SKM-1 treated with dmso at 0.1 percent for 144 hours (cell line): ENCODE measurements around the gene GSTT2.
"Not testable (repeated sequence)": the region's sequence is repeated elsewhere in the genome, so short reads cannot be mapped to it uniquely, and the experiment has no call there.

Experiments used
- DNase-seq: peaks from one replicate; lab custom pipeline; 2025; ENCODE audit not compliant: unreplicated experiment; lab: John Stamatoyannopoulos, UW

GSTT2 gene

DNA sequence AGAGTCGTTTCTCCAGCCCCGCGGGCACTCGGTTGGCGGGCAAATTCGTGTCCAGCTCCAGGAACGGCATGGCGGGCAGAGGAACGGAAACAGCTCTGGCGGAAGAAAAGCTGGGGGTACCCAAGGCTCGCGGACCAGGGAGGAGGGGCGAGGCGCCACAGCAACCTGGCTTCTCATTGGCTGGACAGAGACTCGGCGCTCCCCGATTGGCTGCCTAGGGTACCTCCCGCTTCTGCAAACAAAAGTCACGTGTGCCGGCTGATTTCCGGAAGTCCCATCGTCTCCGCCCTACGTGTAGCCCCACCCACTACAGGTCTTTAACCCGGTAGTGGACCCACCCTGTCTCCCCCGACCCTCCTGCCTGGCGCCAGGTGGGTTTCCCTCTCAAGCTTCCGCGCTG is 5.6 kb upstream of the GSTT2 start, which contains the start of gene DDT:
TSS of gene DDT (minus strand) at position 97 of the 400 bp plus-strand sequence. CDS start at position 70, 27 bp downstream.
- not testable (repeated sequence) for DNase-seq

DNA sequence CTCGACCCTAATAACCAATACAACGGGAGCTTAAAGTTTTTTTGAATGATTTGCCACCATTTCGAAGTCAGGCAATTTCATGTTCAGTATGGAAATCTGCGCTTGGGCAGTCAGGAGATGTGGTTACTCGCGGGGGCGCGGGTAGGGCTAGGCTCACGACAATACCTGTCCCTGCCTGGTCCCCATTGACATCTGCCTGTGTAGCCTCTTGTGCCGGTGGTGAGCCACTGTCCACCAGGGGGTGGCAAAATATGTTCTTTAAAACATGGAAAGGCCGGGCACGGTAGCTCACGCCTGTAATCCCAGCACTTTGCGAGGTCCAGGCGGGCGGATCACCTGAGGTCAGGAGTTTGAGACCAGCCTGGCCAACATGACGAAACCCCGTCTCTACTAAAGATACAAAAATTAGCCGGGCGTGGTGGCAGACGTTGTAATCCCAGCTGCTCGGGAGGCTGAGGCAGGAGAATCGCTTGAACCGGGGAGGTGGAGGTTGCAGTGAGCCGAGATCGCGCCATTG is 5.0 kb upstream of the GSTT2 start:
- DNase-seq = not testable (repeated sequence)

DNA sequence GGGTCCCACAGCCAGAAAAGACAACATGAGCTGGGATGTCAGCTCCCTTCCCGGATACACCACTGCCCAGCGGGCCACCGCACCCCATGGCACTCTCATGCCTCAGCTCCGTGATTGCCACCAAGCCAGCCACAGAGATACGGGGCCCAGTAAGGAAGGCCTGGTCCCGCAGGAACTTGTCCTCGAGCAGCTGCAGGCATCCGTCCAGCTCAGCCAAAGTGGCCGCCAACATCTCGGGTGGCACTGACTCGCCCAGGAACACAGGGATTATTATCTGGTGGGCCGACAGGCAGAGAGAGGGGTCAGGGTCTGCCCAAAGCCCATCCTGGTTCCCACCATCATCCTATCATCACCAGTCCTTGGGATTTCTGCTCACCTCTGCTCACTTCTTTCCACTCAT is 2.6 kb upstream of the GSTT2 start:
- DNase-seq = not testable (repeated sequence)

DNA sequence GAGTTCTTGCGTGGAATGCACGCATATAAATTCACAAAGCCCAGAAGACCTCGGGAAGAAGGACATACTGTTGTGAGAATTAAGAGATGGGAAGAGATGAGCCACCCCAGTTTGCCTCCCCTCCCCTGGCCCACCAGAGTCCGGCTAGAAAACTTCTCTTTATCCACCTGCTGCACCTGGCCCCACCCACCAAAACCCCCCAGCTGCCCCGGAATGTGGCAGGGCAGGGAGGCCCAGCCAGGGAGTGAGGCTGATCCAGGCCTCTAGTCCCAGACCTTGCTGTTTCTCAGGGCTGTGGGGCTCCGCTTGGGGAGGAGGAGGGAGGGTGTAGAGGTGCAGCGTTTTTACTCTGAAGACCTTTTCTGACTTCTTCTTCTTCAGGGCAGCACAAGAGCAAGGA is 633 bp downstream of the GSTT2 start:
- not testable (repeated sequence) for DNase-seq

DNA sequence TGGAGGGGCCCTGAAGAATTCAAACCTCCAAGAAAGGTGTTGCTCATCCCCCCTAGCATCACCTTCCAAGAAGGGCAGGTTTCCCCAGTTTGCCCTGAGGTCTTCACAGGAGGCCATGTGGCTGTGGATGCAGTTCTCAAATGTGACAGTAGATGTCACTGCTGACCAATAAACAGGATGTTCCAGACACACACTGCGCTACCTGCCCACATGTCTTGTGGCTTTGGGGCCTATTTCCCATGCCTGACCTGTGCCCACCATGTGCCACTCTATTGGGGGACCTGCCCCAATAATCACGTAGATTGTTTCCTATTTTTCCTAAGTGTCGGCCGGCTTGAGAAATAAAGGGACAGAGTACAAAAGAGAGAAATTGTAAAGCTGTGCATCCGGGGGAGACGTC is 4.5 kb downstream of the GSTT2 start:
- DNase-seq = no peak

DNA sequence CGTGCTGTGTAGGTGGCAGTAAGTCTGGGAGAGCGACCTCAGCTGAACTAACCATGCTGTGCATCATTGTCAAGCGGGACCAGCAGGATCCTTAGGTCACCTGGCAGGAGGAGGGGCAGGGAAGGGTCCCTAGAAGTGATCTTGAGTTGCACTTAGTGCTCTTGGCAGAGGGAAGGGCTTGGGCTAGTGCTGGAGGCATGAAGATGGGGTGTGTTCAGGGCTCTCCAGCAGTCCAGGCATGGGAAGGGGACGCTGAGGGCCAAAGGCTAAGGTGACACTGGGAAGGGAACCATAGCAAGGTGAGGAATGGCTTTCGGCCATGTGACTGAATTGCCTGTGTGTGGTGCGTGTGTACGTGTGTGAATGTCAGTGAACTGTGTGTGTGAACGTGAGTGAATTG is 6.2 kb downstream of the GSTT2 start:
- not testable (repeated sequence) for DNase-seq

DNA sequence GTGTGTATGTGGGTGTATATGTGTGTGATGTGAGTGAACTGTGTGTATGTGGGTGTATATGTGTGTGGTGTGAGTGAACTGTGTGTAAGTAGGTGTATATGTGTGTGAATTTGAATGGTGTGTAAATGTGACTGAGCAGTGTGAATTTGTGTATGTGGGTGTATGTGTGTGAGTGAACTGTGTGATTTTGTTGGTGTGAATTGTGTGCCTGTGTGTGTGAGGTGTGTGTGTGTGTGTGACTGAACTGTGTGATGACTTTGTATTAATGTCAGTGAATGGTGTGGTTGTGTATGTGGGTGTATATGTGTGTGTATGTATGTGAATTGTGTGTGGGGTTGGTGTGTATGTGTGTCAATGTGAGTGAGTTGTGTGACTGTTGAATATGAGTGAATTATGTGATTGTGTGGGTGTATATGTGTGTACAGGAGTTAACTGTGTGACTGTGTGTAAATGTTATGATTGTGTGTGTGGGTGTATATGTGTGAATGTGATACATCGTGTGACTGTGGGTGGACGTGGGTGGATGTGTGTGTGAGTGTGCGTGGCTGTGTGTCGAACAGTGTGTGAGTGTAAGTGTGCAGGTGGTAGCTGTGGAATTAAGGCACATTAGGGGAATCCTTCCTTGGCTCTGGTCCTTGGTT is 6.7 kb downstream of the GSTT2 start:
- not testable (repeated sequence) for DNase-seq

DNA sequence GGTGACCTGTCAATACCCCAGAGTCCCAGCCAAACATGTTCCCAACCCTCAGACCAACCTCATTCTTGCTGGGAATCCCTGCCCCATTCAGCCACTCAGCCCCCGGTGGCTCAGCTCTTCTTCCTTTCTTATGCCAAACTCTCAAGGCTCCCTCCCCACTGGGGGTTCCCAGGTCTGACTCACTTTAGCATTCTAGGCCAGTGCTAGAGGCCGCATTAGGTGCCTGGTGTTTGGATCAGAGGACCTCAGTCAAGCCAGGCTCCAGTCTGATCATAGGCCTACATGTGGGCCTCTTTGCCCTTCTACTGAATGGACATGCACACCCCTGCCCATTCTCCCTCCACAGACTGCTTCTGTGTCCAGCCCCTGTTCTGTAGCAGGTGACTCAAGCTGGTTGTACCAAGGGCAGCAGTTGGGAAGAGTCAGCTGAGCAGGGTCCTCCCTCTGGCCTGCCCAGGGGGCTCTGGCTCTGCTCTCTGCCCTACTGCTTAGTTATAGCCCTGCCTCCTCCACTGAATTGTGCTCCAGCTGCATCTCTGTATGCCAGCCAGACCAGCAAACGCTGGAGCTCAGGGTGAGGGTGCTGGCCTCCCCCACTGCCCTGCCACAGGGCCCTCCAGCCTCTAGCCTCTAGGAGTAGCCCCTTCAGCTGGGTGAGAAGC is 9.8 kb downstream of the GSTT2 start:
- DNase-seq = not testable (repeated sequence)

DNA sequence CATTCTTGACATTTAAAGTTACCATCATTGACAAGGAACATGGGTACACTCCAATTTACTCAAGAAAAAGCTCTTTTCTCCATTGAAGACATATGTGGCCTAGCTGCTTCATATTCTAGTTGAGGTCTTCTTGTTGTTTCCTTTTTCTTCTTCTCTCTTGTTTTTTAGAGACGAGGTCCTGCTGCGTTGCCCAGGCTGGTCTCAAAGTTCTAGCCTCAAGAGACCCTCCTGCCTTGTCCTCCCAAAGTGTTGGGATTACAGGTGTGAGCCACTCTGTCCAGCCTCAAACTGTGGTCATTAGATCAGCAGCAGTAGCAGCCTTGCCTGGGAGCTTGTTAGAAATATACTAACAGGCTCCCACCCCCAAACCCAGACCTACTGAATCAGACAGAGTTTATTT is 13.1 kb downstream of the GSTT2 start:
- DNase-seq = not testable (repeated sequence)

DNA sequence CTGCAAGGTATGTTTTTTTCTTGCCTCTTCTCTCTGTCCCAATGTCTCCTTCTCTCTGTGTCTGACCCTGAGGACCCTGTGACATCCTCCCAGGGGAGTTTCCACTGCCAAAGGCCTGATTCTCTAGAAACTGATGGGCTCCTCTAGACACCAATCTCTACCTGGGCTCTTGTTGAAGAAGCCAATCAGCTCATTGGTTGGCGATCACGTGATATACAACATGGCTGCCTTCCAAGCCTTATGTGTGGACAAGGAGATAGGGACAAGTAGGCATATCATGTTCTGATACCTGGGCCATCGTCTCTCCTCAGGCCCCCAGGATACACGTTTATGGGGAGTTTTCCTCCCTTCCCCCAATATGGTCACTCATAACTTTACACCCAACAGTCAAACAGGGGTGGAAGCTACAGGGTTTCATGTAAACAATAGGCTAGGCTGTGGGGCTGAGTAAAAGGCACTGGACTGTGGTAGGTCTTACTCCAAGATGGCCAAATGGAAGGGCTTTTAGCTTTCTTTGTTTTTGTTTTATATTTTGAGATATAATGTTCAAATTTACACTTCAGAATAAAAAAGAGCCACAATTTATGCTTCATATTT is 13.7 kb downstream of the GSTT2 start:
- DNase-seq = not testable (repeated sequence)

DNA sequence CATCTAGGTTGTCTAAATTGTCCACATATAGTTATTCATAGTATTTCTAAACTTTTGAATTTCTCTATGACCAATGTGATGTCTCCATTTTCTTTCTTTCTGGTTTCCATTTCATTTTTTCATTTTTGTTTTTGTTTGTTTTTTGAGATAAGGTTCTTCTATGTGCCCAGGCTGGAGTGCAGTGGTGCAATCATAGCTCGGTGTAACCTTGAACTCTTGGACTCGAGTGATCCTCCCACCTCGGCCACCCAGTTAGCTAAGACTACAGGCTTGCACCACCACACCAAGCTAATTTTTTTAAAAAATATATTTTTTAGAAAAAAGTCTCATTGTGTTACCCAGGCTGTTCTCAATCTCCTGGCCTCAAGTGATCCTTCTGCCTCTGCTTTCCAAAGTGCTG is 17.2 kb downstream of the GSTT2 start:
- no peak for DNase-seq

DNA sequence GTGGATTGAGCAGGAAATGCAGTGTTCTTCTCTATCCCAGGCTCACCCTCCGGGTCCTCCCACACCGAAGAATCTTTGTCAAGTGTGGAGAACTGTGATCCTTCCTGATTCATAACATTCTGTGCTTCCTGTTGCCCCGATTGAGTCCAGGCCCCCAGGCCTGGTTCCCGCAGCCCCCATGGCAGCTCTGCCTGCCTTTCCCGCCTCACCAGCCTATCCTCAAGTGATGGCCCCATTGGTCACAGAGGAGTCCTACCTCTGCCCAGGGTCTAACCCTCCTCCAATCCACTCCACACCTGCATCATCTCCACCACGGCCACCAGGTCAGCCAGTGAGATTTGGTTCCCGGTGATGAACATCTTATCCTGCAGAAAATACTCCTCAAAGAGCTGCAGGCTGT is 19.8 kb downstream of the GSTT2 start:
- not testable (repeated sequence) for DNase-seq

DNA sequence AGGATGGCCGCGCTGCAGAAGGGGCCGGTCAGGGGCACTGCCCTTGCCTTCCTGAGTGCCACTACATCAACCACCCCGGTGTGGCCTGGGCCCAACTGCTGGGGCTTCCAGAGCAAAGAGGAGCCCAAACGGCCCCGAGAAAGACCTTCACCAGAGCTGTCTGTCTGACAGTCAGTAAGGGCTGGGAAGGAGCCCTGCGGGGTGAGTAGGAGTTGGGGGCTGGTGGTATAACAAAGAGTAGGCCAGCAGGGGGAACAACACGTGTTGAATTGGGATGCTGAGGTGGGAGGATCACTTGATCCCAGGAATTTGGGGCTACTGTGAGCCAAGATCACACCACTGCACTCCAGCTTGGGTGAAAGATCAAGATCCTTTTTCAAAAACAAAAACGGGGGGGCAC is 21.4 kb downstream of the GSTT2 start:
- DNase-seq = no peak

DNA sequence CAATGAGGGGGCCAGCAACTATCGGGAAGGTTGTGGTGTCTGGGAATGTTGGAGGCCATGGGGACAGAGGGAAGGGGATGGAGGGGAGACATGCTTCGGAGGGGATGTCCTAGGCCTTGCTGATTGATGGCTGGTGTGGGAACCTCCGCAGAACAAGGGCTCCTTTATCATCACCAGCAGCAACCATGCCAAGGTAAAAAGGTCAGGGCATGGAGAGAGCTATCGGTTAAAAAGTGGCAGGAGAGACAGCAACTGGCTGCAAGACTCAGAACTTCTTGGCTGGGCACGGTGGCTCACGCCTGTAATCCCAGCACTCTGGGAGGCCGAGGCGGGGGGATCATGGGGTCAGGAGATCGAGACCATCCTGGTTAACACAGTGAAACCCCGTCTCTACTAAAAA is 22.3 kb downstream of the GSTT2 start:
- DNase-seq = no peak

DNA sequence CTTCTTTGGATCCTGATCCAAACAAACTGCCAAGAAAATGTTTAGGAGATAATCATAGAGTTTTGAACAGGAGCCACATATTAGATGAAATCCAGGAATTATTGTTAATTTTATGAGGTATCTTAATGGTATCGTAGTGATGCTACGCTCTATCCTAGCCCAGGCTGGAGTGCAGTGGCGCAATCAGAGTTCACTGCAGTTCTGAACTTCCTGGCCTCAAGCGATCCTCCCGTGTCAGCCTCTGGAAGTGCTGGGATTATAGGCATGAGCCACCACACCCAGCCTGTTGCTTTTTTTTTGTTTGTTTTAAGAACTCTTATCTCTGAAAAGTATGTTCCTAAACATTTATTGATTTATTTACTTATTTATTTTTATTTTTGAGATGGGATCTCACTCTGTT is 22.9 kb downstream of the GSTT2 start:
- no peak for DNase-seq

DNA sequence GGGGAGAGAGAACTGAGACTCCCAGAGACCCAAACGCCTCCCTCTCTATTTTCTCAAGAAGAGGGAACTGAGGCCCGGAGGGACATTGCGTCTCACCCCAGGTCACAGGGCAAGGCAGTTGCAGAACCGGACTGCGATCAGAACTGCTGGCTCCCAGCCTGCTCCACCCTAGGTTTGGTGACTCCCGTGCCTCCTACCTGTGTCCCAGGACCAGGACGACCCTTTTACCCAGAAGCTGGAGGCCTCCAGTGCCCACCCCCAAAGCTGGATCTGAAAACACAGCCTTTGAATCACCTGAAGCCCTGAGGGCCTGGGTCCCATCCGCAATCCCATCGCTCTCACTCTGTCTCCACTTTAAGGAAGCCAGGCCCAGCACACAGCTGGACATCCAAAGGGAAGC is 24.0 kb downstream of the GSTT2 start:
- no peak for DNase-seq

DNA sequence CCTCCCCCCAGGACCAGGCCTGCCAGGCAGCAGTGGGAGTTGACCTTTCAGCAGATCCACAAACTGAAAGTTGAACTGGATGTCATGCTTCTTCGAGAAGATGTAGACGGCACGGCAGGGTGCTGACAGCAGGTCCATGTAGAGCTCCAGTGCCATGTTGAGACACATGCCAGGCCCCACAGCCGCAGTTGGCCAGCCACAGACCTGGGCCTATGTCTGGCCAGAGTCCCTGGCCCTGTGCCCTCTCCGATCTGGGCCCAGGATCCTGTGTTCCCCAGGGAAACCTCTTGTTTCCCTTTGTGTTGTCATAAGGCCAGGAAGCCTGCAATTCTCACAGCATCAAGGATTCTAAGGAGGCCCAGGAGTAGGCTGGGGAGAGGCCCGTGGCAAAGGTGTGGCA is 25.3 kb downstream of the GSTT2 start, which contains the start of gene GSTT4:
TSS of gene GSTT4 (minus strand) at position 253 of the 400 bp plus-strand sequence. CDS start at position 156, 97 bp downstream.
- DNase-seq = no peak

DNA sequence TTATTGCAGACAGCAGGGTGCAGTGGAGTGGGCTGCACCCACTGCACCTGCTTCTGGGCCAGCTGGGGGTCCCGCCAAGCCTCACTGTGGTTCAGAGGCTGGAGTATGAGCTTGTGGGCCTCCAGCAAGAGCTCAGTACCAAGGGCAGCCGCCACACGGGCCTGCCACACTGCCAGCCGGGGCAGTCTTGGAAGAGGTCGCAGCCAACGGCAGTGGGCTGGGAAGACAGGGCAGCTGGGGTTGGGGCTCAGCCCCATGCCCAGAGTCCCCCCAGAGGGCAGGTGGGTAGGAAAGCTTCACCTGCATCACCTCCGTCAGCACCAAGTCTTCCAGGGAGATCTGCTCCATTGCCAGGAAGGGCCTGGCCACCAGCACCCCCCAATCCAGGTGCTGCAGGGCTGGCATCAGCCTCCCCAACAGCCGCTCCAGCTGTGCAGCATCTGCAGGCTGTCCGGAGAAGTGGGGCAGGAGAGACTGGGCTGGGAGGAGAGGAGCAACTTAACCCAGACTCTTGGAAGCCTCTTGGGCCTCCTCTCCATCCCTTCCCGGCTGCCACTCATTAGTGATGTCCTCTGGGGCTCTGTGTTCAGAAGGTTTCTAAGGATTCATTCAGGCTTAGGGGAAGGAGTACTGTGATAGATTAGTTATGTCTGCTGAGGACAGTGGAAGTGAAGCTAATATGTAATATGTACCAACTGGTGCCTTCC is 26.4 kb downstream of the GSTT2 start:
- no peak for DNase-seq

DNA sequence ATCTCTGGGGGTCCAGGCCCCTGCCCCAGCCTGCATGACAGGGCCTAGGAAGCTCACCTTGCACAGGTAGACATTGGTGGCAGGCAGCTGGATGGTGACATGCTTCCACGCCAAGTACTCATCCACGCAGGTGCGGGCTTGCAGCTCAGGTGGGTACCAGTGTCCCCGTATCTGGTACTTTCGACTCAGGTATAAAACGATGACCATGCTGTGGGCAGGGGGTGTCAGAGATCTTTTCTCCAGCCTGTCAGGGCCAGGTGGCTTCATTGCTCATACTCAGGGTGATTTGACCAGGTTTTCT is 26.9 kb downstream of the GSTT2 start:
- no peak for DNase-seq

DNA sequence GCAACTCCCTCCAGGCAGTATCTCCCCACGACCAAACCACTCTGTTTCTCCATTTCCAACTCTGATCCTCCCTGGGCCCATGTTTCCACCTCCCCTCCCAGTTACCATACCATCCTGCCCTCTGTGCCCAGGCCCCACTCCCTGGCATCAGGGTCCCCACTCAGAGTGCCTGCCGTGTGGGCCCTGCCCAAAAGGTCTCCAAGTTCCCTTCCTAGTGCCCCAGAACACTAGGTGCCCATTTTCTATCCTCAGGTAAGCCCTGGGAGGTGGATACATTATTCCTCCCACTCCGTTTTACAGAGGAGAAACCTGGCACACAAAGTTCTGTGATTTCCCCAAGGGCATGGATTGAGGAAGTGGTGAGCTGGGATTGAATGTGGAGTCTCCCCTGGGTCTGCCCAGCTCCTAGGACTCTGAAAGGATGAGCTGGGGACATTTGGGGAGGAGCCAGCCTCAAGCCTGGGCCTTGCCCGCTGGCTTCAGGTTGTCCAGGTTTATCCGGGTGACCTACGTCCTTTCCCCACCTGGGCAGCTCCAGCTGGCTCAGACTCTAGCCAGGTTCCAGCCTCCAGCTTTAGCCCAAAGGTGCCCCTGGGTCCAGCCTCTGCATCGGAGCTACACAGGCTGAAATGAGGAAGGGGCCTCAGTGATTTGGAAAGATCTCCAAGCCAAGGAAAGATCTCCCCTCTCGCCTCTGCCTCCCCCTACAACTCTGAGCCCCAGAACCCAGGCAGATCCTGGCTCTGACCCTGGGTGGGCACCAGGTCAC is 27.5 kb downstream of the GSTT2 start:
- DNase-seq = no peak

DNA sequence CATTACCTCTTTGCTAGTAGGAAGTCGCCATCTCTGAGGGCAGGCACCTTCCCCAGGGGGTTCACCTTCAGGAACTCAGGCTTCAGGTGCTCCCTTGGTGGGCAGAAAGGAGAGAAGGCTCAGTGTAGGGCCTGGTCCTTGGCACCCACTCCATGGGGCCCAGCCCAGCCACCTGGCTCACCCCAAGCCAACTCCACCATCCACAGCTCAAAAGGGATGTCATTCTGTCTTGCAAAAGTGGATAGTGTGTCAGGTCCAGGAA is 28.0 kb downstream of the GSTT2 start:
- no peak for DNase-seq
